ENCODE results near the gene ESRRA. TPM values are rescaled to one million over a fixed set of nuclear protein-coding genes. Genes with fewer than 3 reads are reported as not detected.
A peak's percentile ranks its signal among the peaks of the same experiment; 100 is the strongest.

ESRRA gene
- total and polyA plus RNA-seq, 2 of the 4 experiments (the other 2 are of a cell fraction) = 10.2 to 15.0 TPM

GRCh38 chr11:64357904-64358535 lies 52.7 kb downstream of the ESRRA start:
- H4K8ac ChIP-seq (ENCODE audit: low read depth in 2 of 2, low read length in 2 of 2) = peak overlapping the region; percentile 94 to 97
- intact Hi-C loops (cut with micrococcal nuclease) = loop anchor here (5.0 kb wide), 1 partner anchor 294 kb away; no protein-coding TSS in a partner anchor
- H3K27ac ChIP-seq (ENCODE audit: insufficient read depth, low read length) = peak overlapping the region; percentile 91
- peak overlapping the region; percentile 99 for H2AK9ac ChIP-seq (replicated peaks; ENCODE audit: low read depth, low read length, poor library complexity)
- WGBS, 2 experiments (ENCODE audit: extremely low coverage in 2 of 2, insufficient read length in 1 of 2) = 38% methylated on average over 3 of the region's 13 CpGs; no CpG with 5 or more reads in 1 of the 2 experiments
- H3K9me1 ChIP-seq (ENCODE audit: insufficient read depth, low read length) = peaks cover 18% of the 10 kb centered on the region
- dilution Hi-C loops (cut with HindIII; ENCODE audit: low sequenced_read_pairs, unreplicated experiment) = no loop called here
- H2AK5ac ChIP-seq (ENCODE audit: low read depth, low read length) = peak overlapping the region; percentile 99
- peak overlapping the region; percentile 20 for H3K18ac ChIP-seq (ENCODE audit: low read depth, low read length)
- peak overlapping the region; percentile 90 for H3K23ac ChIP-seq (ENCODE audit: low read depth, low read length)
- H2AFZ ChIP-seq (replicated peaks; ENCODE audit: low read length, poor library complexity) = peak overlapping the region; percentile 60
- in situ Hi-C loops (cut with MboI; ENCODE audit: low sequenced_read_pairs) = no loop called here
- peaks cover 27% of the 10 kb centered on the region for H3K4me1 ChIP-seq (ENCODE audit: control insufficient read depth, insufficient read depth, low read length)
- H3K9me3 ChIP-seq (ENCODE audit: control insufficient read depth, insufficient read depth, low read length) = no peaks in the 10 kb centered on the region
- H2BK5ac ChIP-seq (ENCODE audit: low read depth, low read length, poor library complexity, severe bottlenecking) = peak overlapping the region; percentile 92
- TF ChIP-seq RFX5 (IDR thresholded peaks at IDR 0.05; ENCODE audit: low read depth, low read length) (no peak), RAD21 (IDR thresholded peaks at IDR 0.05; ENCODE audit: low read length) (no peak), BHLHE40 (IDR thresholded peaks at IDR 0.05; ENCODE audit: low read depth, low read length) (no peak), RCOR1 (IDR thresholded peaks at IDR 0.05; ENCODE audit: insufficient replicate concordance, low read length) (no peak), SMC3 (IDR thresholded peaks at IDR 0.05; ENCODE audit: low read depth, low read length) (no peak), ELK1 (IDR thresholded peaks at IDR 0.05; ENCODE audit: borderline replicate concordance, low read depth, low read length) (no peak), POLR2A (IDR thresholded peaks at IDR 0.05; ENCODE audit: low read depth, low read length) (no peak), NFE2L2 (IDR thresholded peaks at IDR 0.05; ENCODE audit: low read depth, low read length) (no peak), CEBPB (IDR thresholded peaks at IDR 0.05; ENCODE audit: low read depth, low read length) (no peak), MAZ (IDR thresholded peaks at IDR 0.05; ENCODE audit: borderline replicate concordance, low read depth, low read length) (no peak), FOS (IDR thresholded peaks at IDR 0.05; ENCODE audit: low read depth, low read length) (no peak)
- POLR2A ChIA-PET (ENCODE audit: unreplicated experiment) = no interaction called here
- H3K14ac ChIP-seq (replicated peaks; ENCODE audit: low read depth, low read length) = peak overlapping the region; percentile 97
- H3K36me3 ChIP-seq (ENCODE audit: control insufficient read depth, insufficient read depth, low read length) = peaks cover 18% of the 10 kb centered on the region
- peak overlapping the region; percentile 49; the same call in 1 of the 2 replicates for H2BK20ac ChIP-seq (ENCODE audit: low read depth, low read length)
- no peaks in the 10 kb centered on the region for H3K27me3 ChIP-seq (ENCODE audit: control insufficient read depth, insufficient read depth, low read length)
- peak overlapping the region; percentile 98 for H4K91ac ChIP-seq (ENCODE audit: insufficient read depth, low read depth, low read length)
- ATAC-seq (ENCODE audit: low read depth) = no peak
- no peak for DNase-seq
- peak overlapping the region; percentile 82 for H3K4me2 ChIP-seq (ENCODE audit: low read depth, low read length)
- peak overlapping the region; percentile 75 for H3K56ac ChIP-seq (ENCODE audit: extremely low read depth, insufficient read depth, low read length)
- CTCF ChIA-PET = no interaction called here
- H4K5ac ChIP-seq (ENCODE audit: low read depth, low read length) = peak overlapping the region; percentile 70
- peak overlapping the region; percentile 79 for H3K9ac ChIP-seq (ENCODE audit: low read depth, low read length)
- H2BK120ac ChIP-seq (ENCODE audit: low read depth, low read length) = peak overlapping the region; percentile 93
- H2BK15ac ChIP-seq (ENCODE audit: low read depth, low read length) = peak overlapping the region; percentile 98; the same call in 2 of the 3 replicates
- no peaks in the 10 kb centered on the region for H4K20me1 ChIP-seq (ENCODE audit: insufficient read depth, low read length)
- H3K4me3 ChIP-seq (ENCODE audit: insufficient read depth, low read depth, low read length) = no peak overlapping the region
- H3K79me1 ChIP-seq (ENCODE audit: low read depth in 1 of 2, low read length in 2 of 2) = peaks cover 6 to 52% of the 10 kb centered on the region in 2 experiments
- no TSS peak for BruUV-seq (replicated peaks)
- H3K4ac ChIP-seq (ENCODE audit: low read depth, low read length) = peak overlapping the region; percentile 99

Measured in IMR-90 (cell line).